ENCODE measurements around the gene LRRC1. TPM values are rescaled to one million over a fixed set of nuclear protein-coding genes. Genes with fewer than 3 reads are reported as not detected.

The LRRC1 gene
- total RNA-seq, 1 donor from 2014 or later: 14.3 TPM

- peaks cover 11% of the 10 kb centered on the region for H3K4me1 ChIP-seq (ENCODE audit: insufficient read depth, low read length)
- H4K20me1 ChIP-seq (ENCODE audit: insufficient read depth, low read length): no peaks in the 10 kb centered on the region
- Mint-ChIP-seq H3K4me3 (ENCODE audit: unreplicated experiment) (no peak overlapping the region), H3K36me3 (ENCODE audit: low read depth, unreplicated experiment) (peaks cover 6% of the 10 kb centered on the region), H3K27me3 (ENCODE audit: low read depth, unreplicated experiment) (no peaks in the 10 kb centered on the region), H3K27ac (ENCODE audit: unreplicated experiment) (no peak overlapping the region), H3K4me1 (ENCODE audit: low read depth, unreplicated experiment) (peaks cover 13% of the 10 kb centered on the region), H3K9me3 (ENCODE audit: unreplicated experiment) (peaks cover 8% of the 10 kb centered on the region)
- H3K27ac ChIP-seq (ENCODE audit: low read depth, low read length): no peak overlapping the region
- H3K79me2 ChIP-seq (ENCODE audit: insufficient read depth, low read length): no peaks in the 10 kb centered on the region
- no peak overlapping the region for H2AFZ ChIP-seq (ENCODE audit: low read depth, low read length)
- no peak overlapping the region for H3K4me2 ChIP-seq (ENCODE audit: low read length)
- H3K36me3 ChIP-seq (ENCODE audit: insufficient read depth, low read length): no peaks in the 10 kb centered on the region
- no peak overlapping the region for H3K4me3 ChIP-seq (ENCODE audit: insufficient read depth, low read depth, low read length)
- H3K27me3 ChIP-seq (ENCODE audit: insufficient read depth, low read length): no peaks in the 10 kb centered on the region
- no peaks in the 10 kb centered on the region for H3K9me3 ChIP-seq (ENCODE audit: insufficient read depth, low read depth, low read length)
- H3K9ac ChIP-seq (ENCODE audit: low read length): no peak overlapping the region
- TF ChIP-seq EZH2 (IDR thresholded peaks at IDR 0.05; ENCODE audit: insufficient read depth, low read length) (no peak), CTCF (IDR thresholded peaks at IDR 0.05; ENCODE audit: insufficient read depth, low read depth, low read length) (no peak)
- no peak for FAIRE-seq
- DNase-seq (ENCODE audit: low read depth): no peak
Measured at GRCh38 chr6:53929821-53930120, 135.0 kb downstream of the LRRC1 start.

GRCh38 chr6:53930330-53930729 lies 135.5 kb downstream of the LRRC1 start:
- H3K9me3 ChIP-seq (ENCODE audit: insufficient read depth, low read depth, low read length): no peaks in the 10 kb centered on the region
- H3K27ac ChIP-seq (ENCODE audit: low read depth, low read length): no peak overlapping the region
- TF ChIP-seq EZH2 (IDR thresholded peaks at IDR 0.05; ENCODE audit: insufficient read depth, low read length): no peak
- TF ChIP-seq CTCF (IDR thresholded peaks at IDR 0.05; ENCODE audit: insufficient read depth, low read depth, low read length): no peak
- no peak overlapping the region for H3K4me2 ChIP-seq (ENCODE audit: low read length)
- no peak overlapping the region for H3K9ac ChIP-seq (ENCODE audit: low read length)
- H3K4me1 ChIP-seq (ENCODE audit: insufficient read depth, low read length): peaks cover 11% of the 10 kb centered on the region
- H3K27me3 ChIP-seq (ENCODE audit: insufficient read depth, low read length): no peaks in the 10 kb centered on the region
- no peaks in the 10 kb centered on the region for H3K79me2 ChIP-seq (ENCODE audit: insufficient read depth, low read length)
- no peaks in the 10 kb centered on the region for H4K20me1 ChIP-seq (ENCODE audit: insufficient read depth, low read length)
- no peak overlapping the region for H3K4me3 ChIP-seq (ENCODE audit: insufficient read depth, low read depth, low read length)
- Mint-ChIP-seq H3K27me3 (ENCODE audit: low read depth, unreplicated experiment) (no peaks in the 10 kb centered on the region), H3K36me3 (ENCODE audit: low read depth, unreplicated experiment) (peaks cover 6% of the 10 kb centered on the region), H3K9me3 (ENCODE audit: unreplicated experiment) (peaks cover 8% of the 10 kb centered on the region), H3K27ac (ENCODE audit: unreplicated experiment) (no peak overlapping the region), H3K4me1 (ENCODE audit: low read depth, unreplicated experiment) (peaks cover 13% of the 10 kb centered on the region), H3K4me3 (ENCODE audit: unreplicated experiment) (no peak overlapping the region)
- no peaks in the 10 kb centered on the region for H3K36me3 ChIP-seq (ENCODE audit: insufficient read depth, low read length)
- H2AFZ ChIP-seq (ENCODE audit: low read depth, low read length): no peak overlapping the region
- FAIRE-seq (no peak), DNase-seq (ENCODE audit: low read depth) (no peak)

GRCh38 chr6:53931086-53931485 lies 136.3 kb downstream of the LRRC1 start:
- H3K4me1 ChIP-seq (ENCODE audit: insufficient read depth, low read length): peaks cover 11% of the 10 kb centered on the region
- no peak overlapping the region for H3K9ac ChIP-seq (ENCODE audit: low read length)
- Mint-ChIP-seq H3K9me3 (ENCODE audit: unreplicated experiment) (peaks cover 8% of the 10 kb centered on the region), H3K4me3 (ENCODE audit: unreplicated experiment) (no peak overlapping the region), H3K36me3 (ENCODE audit: low read depth, unreplicated experiment) (peaks cover 5% of the 10 kb centered on the region), H3K27ac (ENCODE audit: unreplicated experiment) (no peak overlapping the region), H3K4me1 (ENCODE audit: low read depth, unreplicated experiment) (peaks cover 11% of the 10 kb centered on the region), H3K27me3 (ENCODE audit: low read depth, unreplicated experiment) (no peaks in the 10 kb centered on the region)
- no peak overlapping the region for H3K4me2 ChIP-seq (ENCODE audit: low read length)
- H3K36me3 ChIP-seq (ENCODE audit: insufficient read depth, low read length): no peaks in the 10 kb centered on the region
- DNase-seq (ENCODE audit: low read depth) (no peak), FAIRE-seq (no peak)
- no peaks in the 10 kb centered on the region for H3K9me3 ChIP-seq (ENCODE audit: insufficient read depth, low read depth, low read length)
- no peak overlapping the region for H3K27ac ChIP-seq (ENCODE audit: low read depth, low read length)
- no peaks in the 10 kb centered on the region for H3K27me3 ChIP-seq (ENCODE audit: insufficient read depth, low read length)
- TF ChIP-seq EZH2 (IDR thresholded peaks at IDR 0.05; ENCODE audit: insufficient read depth, low read length): no peak
- TF ChIP-seq CTCF (IDR thresholded peaks at IDR 0.05; ENCODE audit: insufficient read depth, low read depth, low read length): no peak
- no peaks in the 10 kb centered on the region for H3K79me2 ChIP-seq (ENCODE audit: insufficient read depth, low read length)
- no peak overlapping the region for H3K4me3 ChIP-seq (ENCODE audit: insufficient read depth, low read depth, low read length)
- no peak overlapping the region for H2AFZ ChIP-seq (ENCODE audit: low read depth, low read length)
- H4K20me1 ChIP-seq (ENCODE audit: insufficient read depth, low read length): no peaks in the 10 kb centered on the region

Measured in astrocyte (in vitro differentiated cells and primary cell).